OCI-LY1 (cell line): ENCODE data around the gene ZMYM4.

Experiments used
- H2AFZ ChIP-seq: fragments of 200-600 bp; sonication (generic), shearing (Covaris generic); 2 replicates; pipeline ENCODE4 v1.6.0; 2014; ENCODE audit warnings: antibody characterized with exemption, mild to moderate bottlenecking, low read length
- H3F3A ChIP-seq: fragments of 200-600 bp; sonication (generic), shearing (Covaris generic); 2 replicates; pipeline ENCODE4 v1.6.0; 2014; ENCODE audit warnings: mild to moderate bottlenecking, antibody characterized with exemption, low read length, moderate library complexity; ENCODE audit not compliant: insufficient read depth
- H3K27ac ChIP-seq: fragments of 200-600 bp; sonication (generic); 2 replicates; pipeline ENCODE4 v1.5.1; 2014; ENCODE audit warnings: low read length, mixed run types, mild to moderate bottlenecking, low read depth; ENCODE audit not compliant: poor library complexity, severe bottlenecking
- H3K27me3 ChIP-seq: fragments of 200-600 bp; sonication (generic); 2 replicates; pipeline ENCODE4 v1.6.0; 2014; ENCODE audit warnings: antibody characterized with exemption, mild to moderate bottlenecking, low read length, moderate library complexity; ENCODE audit not compliant: insufficient read depth
- H3K36me3 ChIP-seq: fragments of 200-600 bp; sonication (generic); 2 replicates; pipeline ENCODE4 v1.6.1; 2014; ENCODE audit warnings: mild to moderate bottlenecking, antibody characterized with exemption, low read length, moderate library complexity, mixed read lengths; ENCODE audit not compliant: insufficient read depth
- H3K4me1 ChIP-seq: fragments of 200-600 bp; sonication (generic); 2 replicates; pipeline ENCODE4 v1.5.1; 2014; ENCODE audit warnings: mild to moderate bottlenecking, low read length, moderate library complexity; ENCODE audit not compliant: insufficient read depth, severe bottlenecking
- H3K4me2 ChIP-seq: fragments of 200-600 bp; sonication (generic), shearing (Covaris generic); 2 replicates; pipeline ENCODE4 v1.6.1; 2014; ENCODE audit warnings: low read length
- H3K4me3 ChIP-seq: fragments of 200-600 bp; sonication (generic); 2 replicates; pipeline ENCODE4 v1.5.1; 2014; ENCODE audit warnings: low read length, low read depth, mild to moderate bottlenecking, mixed read lengths; ENCODE audit not compliant: poor library complexity, severe bottlenecking
- H3K79me2 ChIP-seq: fragments of 200-600 bp; shearing (Covaris generic); 2 replicates; pipeline ENCODE4 v1.6.1; 2016; ENCODE audit warnings: mixed run types, low read length, mixed read lengths; ENCODE audit not compliant: insufficient read depth
- H3K9ac ChIP-seq: fragments of 200-600 bp; sonication (generic), shearing (Covaris generic); 2 replicates; pipeline ENCODE4 v1.6.1; 2014; ENCODE audit warnings: mild to moderate bottlenecking, low read length, mixed read lengths
- H3K9me2 ChIP-seq: fragments of 200-600 bp; sonication (generic), shearing (Covaris generic); 2 replicates; pipeline ENCODE4 v1.6.1; 2014; ENCODE audit warnings: low read depth, mild to moderate bottlenecking, low read length, mixed read lengths
- H3K9me3 ChIP-seq: fragments of 200-600 bp; shearing (Covaris generic); 2 replicates; pipeline ENCODE4 v1.6.1; 2014; ENCODE audit warnings: low read length, mixed read lengths
- H4K20me1 ChIP-seq: fragments of 200-600 bp; sonication (generic), shearing (Covaris generic); 2 replicates; pipeline ENCODE4 v1.6.0; 2016; ENCODE audit warnings: mild to moderate bottlenecking, low read length; ENCODE audit not compliant: insufficient read depth
- EZH2 ChIP-seq: fragments of 200-600 bp; sonication (generic), shearing (Covaris generic); IDR thresholded peaks from 2 replicates; pipeline ENCODE4 v1.8.0; 2017; ENCODE audit warnings: borderline replicate concordance, mixed run types, mild to moderate bottlenecking, antibody characterized with exemption, low read length, moderate library complexity, mixed read lengths
- TF ChIP-seq, protein P1 (sequence below): fragments of 200-600 bp; sonication (generic), shearing (Covaris generic); IDR thresholded peaks from 2 replicates; pipeline ENCODE4 v1.5.1; 2017; ENCODE audit warnings: mild to moderate bottlenecking, antibody characterized with exemption, low read length, moderate library complexity, mixed read lengths

ZMYM4 gene

GRCh38 chr1:35432231-35432630 lies 163.7 kb downstream of the ZMYM4 start:
- H3K27me3 ChIP-seq = no peaks in the 10 kb centered on the region
- H3K9me3 ChIP-seq = no peaks in the 10 kb centered on the region
- H3K4me3 ChIP-seq = no peak overlapping the region
- no peak overlapping the region for H3K9ac ChIP-seq
- H3K9me2 ChIP-seq = no peaks in the 10 kb centered on the region
- H3K4me2 ChIP-seq = no peak overlapping the region
- no peaks in the 10 kb centered on the region for H4K20me1 ChIP-seq
- H3F3A ChIP-seq = no peaks in the 10 kb centered on the region
- H3K36me3 ChIP-seq = peaks cover 44% of the 10 kb centered on the region
- H3K27ac ChIP-seq = no peak overlapping the region
- H2AFZ ChIP-seq = no peak overlapping the region
- no peaks in the 10 kb centered on the region for H3K4me1 ChIP-seq
- no peaks in the 10 kb centered on the region for H3K79me2 ChIP-seq
- TF ChIP-seq EZH2 = no peak
- TF ChIP-seq, protein P1, sequence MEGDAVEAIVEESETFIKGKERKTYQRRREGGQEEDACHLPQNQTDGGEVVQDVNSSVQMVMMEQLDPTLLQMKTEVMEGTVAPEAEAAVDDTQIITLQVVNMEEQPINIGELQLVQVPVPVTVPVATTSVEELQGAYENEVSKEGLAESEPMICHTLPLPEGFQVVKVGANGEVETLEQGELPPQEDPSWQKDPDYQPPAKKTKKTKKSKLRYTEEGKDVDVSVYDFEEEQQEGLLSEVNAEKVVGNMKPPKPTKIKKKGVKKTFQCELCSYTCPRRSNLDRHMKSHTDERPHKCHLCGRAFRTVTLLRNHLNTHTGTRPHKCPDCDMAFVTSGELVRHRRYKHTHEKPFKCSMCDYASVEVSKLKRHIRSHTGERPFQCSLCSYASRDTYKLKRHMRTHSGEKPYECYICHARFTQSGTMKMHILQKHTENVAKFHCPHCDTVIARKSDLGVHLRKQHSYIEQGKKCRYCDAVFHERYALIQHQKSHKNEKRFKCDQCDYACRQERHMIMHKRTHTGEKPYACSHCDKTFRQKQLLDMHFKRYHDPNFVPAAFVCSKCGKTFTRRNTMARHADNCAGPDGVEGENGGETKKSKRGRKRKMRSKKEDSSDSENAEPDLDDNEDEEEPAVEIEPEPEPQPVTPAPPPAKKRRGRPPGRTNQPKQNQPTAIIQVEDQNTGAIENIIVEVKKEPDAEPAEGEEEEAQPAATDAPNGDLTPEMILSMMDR = no peak

DNA sequence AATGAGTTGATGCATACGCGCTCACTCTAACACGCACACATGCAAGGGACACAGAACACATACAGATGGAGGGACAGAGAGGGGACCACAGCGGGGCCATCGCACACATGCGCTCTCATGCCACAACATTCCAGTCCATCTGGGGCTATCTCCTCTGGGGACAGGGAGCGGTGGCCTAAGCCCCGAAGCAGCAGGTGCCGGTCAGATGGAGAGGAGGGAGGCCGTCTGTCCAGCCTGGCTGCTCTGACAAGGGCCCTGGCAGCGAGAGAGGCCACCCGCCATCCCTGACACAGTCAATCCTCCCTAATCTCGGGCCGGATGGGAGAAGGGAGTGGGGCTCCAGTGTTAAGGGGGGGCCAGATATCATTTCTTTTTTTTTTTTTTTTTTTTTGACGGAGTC lies 165.2 kb downstream of the ZMYM4 start:
- no peak overlapping the region for H2AFZ ChIP-seq
- no peak overlapping the region for H3K27ac ChIP-seq
- no peaks in the 10 kb centered on the region for H3K4me1 ChIP-seq
- H3K4me2 ChIP-seq = no peak overlapping the region
- no peaks in the 10 kb centered on the region for H3K79me2 ChIP-seq
- H3K36me3 ChIP-seq = peaks cover 44% of the 10 kb centered on the region
- H3K9ac ChIP-seq = no peak overlapping the region
- no peaks in the 10 kb centered on the region for H3K9me2 ChIP-seq
- no peaks in the 10 kb centered on the region for H4K20me1 ChIP-seq
- no peak overlapping the region for H3K4me3 ChIP-seq
- no peaks in the 10 kb centered on the region for H3F3A ChIP-seq
- H3K27me3 ChIP-seq = no peaks in the 10 kb centered on the region
- no peak for TF ChIP-seq EZH2
- TF ChIP-seq, protein P1 = no peak
- no peaks in the 10 kb centered on the region for H3K9me3 ChIP-seq

DNA sequence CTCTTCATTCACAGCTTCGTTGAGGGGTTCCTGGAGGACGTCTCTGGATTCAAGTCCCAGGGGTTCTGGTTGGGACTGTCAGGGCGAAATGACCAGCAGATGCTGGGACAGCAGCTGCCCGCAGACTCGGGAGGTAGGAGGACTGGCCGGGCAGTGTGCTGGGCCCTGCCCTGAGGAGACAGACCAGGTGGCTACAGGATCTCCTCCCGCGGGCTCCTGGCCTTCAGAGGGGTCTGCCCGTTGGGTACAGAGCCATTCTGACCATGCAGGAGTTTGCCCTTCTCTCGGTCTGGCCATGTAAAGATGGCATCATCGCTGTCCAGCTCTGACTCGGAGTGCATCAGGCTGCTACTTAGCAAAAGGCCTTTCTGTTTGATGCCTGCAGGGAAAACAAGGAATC lies 166.2 kb downstream of the ZMYM4 start:
- Histone ChIP-seq H3K79me2 (no peaks in the 10 kb centered on the region), H3K36me3 (peaks cover 44% of the 10 kb centered on the region), H3K4me3 (no peak overlapping the region), H2AFZ (no peak overlapping the region), H3K9me3 (no peaks in the 10 kb centered on the region), H3K9ac (no peak overlapping the region), H3K9me2 (no peaks in the 10 kb centered on the region), H4K20me1 (no peaks in the 10 kb centered on the region), H3F3A (no peaks in the 10 kb centered on the region), H3K4me2 (no peak overlapping the region), H3K27ac (no peak overlapping the region), H3K4me1 (no peaks in the 10 kb centered on the region), H3K27me3 (no peaks in the 10 kb centered on the region)
- TF ChIP-seq, protein P1 = no peak
- TF ChIP-seq EZH2 = no peak
